Measurements from ENCODE around the gene ZMYND10. TPM values are rescaled to one million over a fixed set of nuclear protein-coding genes. Genes with fewer than 3 reads are reported as not detected.

The ZMYND10 gene
- total and polyA plus RNA-seq, 2 donors (not counting 3 experiments of a cell fraction or from before 2014, with no cell fraction given): 0.25 to 0.38 TPM

GRCh38 chr3:50378024-50378423 is 32.5 kb upstream of the ZMYND10 start:
- no TSS peak for BruUV-seq (replicated peaks)
- no peaks in the 10 kb centered on the region for H3K27me3 ChIP-seq (ENCODE audit: control insufficient read depth in 2 of 2, insufficient read depth in 2 of 2, low read length in 2 of 2)
- H3K4me3 ChIP-seq (replicated peaks in 1 of 3; ENCODE audit: insufficient read depth in 1 of 3, low read depth in 1 of 3, low read length in 3 of 3): no peak overlapping the region
- TF ChIP-seq MYC (IDR thresholded peaks at IDR 0.05; ENCODE audit: low read depth, low read length) (no peak), GATA2 (IDR thresholded peaks at IDR 0.05; ENCODE audit: insufficient read depth, insufficient read length, low read depth, low read length) (no peak)
- TF ChIP-seq, protein P1, sequence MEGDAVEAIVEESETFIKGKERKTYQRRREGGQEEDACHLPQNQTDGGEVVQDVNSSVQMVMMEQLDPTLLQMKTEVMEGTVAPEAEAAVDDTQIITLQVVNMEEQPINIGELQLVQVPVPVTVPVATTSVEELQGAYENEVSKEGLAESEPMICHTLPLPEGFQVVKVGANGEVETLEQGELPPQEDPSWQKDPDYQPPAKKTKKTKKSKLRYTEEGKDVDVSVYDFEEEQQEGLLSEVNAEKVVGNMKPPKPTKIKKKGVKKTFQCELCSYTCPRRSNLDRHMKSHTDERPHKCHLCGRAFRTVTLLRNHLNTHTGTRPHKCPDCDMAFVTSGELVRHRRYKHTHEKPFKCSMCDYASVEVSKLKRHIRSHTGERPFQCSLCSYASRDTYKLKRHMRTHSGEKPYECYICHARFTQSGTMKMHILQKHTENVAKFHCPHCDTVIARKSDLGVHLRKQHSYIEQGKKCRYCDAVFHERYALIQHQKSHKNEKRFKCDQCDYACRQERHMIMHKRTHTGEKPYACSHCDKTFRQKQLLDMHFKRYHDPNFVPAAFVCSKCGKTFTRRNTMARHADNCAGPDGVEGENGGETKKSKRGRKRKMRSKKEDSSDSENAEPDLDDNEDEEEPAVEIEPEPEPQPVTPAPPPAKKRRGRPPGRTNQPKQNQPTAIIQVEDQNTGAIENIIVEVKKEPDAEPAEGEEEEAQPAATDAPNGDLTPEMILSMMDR (IDR thresholded peaks at IDR 0.05; ENCODE audit: extremely low read depth in 1 of 2, insufficient read depth in 1 of 2, low read depth in 1 of 2, low read length in 2 of 2): no peak
- dilution Hi-C loops (cut with MboI; ENCODE audit: extremely low pct_ligation_motif_present, low sequenced_read_pairs) (no loop called here), intact Hi-C loops (cut with micrococcal nuclease) (no loop called here)
- H3K4me1 ChIP-seq (ENCODE audit: control insufficient read depth, extremely low read depth, insufficient read depth, low read length): no peaks in the 10 kb centered on the region
- H3K9ac ChIP-seq (replicated peaks; ENCODE audit: extremely low read depth, insufficient read depth, low read length): no peak overlapping the region
- ChIA-PET POLR2A (interaction anchor here (0.6 kb wide), 1 partner anchor 117 kb away, joined by 3 read pairs; no protein-coding TSS in a partner anchor), CTCF (no interaction called here)
- H2AFZ ChIP-seq (ENCODE audit: low read depth, low read length): no peak overlapping the region
- DNase-seq (ENCODE audit: low read depth, low spot score): no peak
- H3K4me2 ChIP-seq (ENCODE audit: insufficient read depth, low read length): no peak overlapping the region
- H3K9me1 ChIP-seq (replicated peaks; ENCODE audit: control insufficient read depth, extremely low read depth, insufficient read depth, low read length): no peaks in the 10 kb centered on the region
- no peak for FAIRE-seq
- no peaks in the 10 kb centered on the region for H4K20me1 ChIP-seq (replicated peaks; ENCODE audit: control insufficient read depth, extremely low read depth, insufficient read depth, low read length)
- no peaks in the 10 kb centered on the region for H3K36me3 ChIP-seq (ENCODE audit: control insufficient read depth in 2 of 2, extremely low read depth in 1 of 2, insufficient read depth in 2 of 2, low read length in 2 of 2)
- no peaks in the 10 kb centered on the region for H3K79me2 ChIP-seq (ENCODE audit: control insufficient read depth, insufficient read depth, low read length)
- H3K27ac ChIP-seq (ENCODE audit: insufficient read depth, low read depth, low read length): no peak overlapping the region
- H3K9me3 ChIP-seq (replicated peaks; ENCODE audit: control insufficient read depth, insufficient read depth, low read length): no peaks in the 10 kb centered on the region

DNA sequence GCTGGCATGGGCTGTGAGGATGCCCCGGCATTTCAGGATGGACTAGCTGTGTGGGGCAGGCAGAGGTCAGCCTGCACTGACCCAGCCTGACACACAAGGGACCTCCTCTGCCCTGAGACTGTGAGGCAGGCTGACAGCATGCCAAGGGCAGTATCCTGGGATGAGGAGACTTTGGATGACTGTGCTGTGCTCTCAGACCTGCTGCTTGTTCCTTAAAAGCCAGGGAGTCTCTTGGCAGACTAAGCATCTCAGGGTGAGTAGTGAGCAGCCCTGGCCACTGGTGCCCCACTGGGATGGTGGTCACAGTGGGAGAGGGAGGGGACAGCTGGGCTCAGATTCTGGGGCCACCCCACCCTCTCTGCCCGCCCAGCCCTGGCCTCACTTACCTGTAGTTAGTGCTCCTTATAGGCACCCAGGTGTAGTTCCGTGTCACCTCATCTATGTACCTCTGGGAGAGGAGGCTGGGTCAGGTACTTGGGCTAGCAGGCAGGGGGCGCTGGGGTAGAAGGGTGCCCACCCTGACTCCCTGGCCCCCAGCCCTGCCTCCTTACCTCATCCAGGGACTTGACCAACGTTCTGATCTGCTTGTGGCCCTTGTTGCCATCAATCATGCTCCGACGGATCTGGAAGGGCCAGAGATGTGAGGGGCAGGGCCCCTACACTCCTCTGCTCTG is 29.9 kb upstream of the ZMYND10 start:
- intact Hi-C loops (cut with micrococcal nuclease) (no loop called here), dilution Hi-C loops (cut with MboI; ENCODE audit: extremely low pct_ligation_motif_present, low sequenced_read_pairs) (no loop called here)
- no TSS peak for BruUV-seq (replicated peaks)
- H3K9me1 ChIP-seq (replicated peaks; ENCODE audit: control insufficient read depth, extremely low read depth, insufficient read depth, low read length): no peaks in the 10 kb centered on the region
- H3K4me3 ChIP-seq (replicated peaks in 1 of 3; ENCODE audit: insufficient read depth in 1 of 3, low read depth in 1 of 3, low read length in 3 of 3): no peak overlapping the region
- TF ChIP-seq EZH2 (IDR thresholded peaks at IDR 0.05; ENCODE audit: borderline replicate concordance, low read depth, low read length, severe bottlenecking) (no peak), POLR2A (IDR thresholded peaks at IDR 0.05; ENCODE audit: low read depth, low read length) (no peak), POLR2AphosphoS5 (IDR thresholded peaks at IDR 0.05; ENCODE audit: insufficient read depth, low read depth, low read length) (no peak), JUN (IDR thresholded peaks at IDR 0.05; ENCODE audit: borderline replicate concordance, insufficient read depth, insufficient read length, low read depth) (no peak), GATA2 (IDR thresholded peaks at IDR 0.05; ENCODE audit: insufficient read depth, insufficient read length, low read depth, low read length) (no peak), FOS (IDR thresholded peaks at IDR 0.05; ENCODE audit: borderline replicate concordance, insufficient read depth, low read length) (no peak), MYC (IDR thresholded peaks at IDR 0.05; ENCODE audit: low read depth, low read length) (no peak)
- TF ChIP-seq, protein P1 (IDR thresholded peaks at IDR 0.05; ENCODE audit: extremely low read depth in 1 of 2, insufficient read depth in 1 of 2, low read depth in 1 of 2, low read length in 2 of 2): no peak
- TF ChIP-seq, protein P2, sequence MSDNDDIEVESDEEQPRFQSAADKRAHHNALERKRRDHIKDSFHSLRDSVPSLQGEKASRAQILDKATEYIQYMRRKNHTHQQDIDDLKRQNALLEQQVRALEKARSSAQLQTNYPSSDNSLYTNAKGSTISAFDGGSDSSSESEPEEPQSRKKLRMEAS (IDR thresholded peaks at IDR 0.05; ENCODE audit: insufficient read depth, insufficient read length): no peak
- H3K36me3 ChIP-seq (ENCODE audit: control insufficient read depth in 2 of 2, extremely low read depth in 1 of 2, insufficient read depth in 2 of 2, low read length in 2 of 2): no peaks in the 10 kb centered on the region
- no peak overlapping the region for H2AFZ ChIP-seq (ENCODE audit: low read depth, low read length)
- no peaks in the 10 kb centered on the region for H3K9me3 ChIP-seq (replicated peaks; ENCODE audit: control insufficient read depth, insufficient read depth, low read length)
- ChIA-PET CTCF (interaction anchor here (0.6 kb wide), 1 partner anchor 167 kb away, joined by 4 read pairs; no protein-coding TSS in a partner anchor), POLR2A (no interaction called here)
- no peaks in the 10 kb centered on the region for H3K4me1 ChIP-seq (ENCODE audit: control insufficient read depth, extremely low read depth, insufficient read depth, low read length)
- no peaks in the 10 kb centered on the region for H4K20me1 ChIP-seq (replicated peaks; ENCODE audit: control insufficient read depth, extremely low read depth, insufficient read depth, low read length)
- FAIRE-seq (no peak), DNase-seq (ENCODE audit: low read depth, low spot score) (no peak)
- H3K27me3 ChIP-seq (ENCODE audit: control insufficient read depth in 2 of 2, insufficient read depth in 2 of 2, low read length in 2 of 2): peaks cover 0 to 2% of the 10 kb centered on the region in 2 experiments
- no peak overlapping the region for H3K27ac ChIP-seq (ENCODE audit: insufficient read depth, low read depth, low read length)
- no peak overlapping the region for H3K4me2 ChIP-seq (ENCODE audit: insufficient read depth, low read length)
- H3K9ac ChIP-seq (replicated peaks; ENCODE audit: extremely low read depth, insufficient read depth, low read length): no peak overlapping the region
- no peaks in the 10 kb centered on the region for H3K79me2 ChIP-seq (ENCODE audit: control insufficient read depth, insufficient read depth, low read length)

All from endothelial cell of umbilical vein (primary cell).